Stimulated activated CD8-positive, alpha-beta memory T cell treated with anti-CD3 and anti-CD28 coated beads, Interleukin-7, amount 100 ng/mL, for 1 hour (primary cell): ENCODE data around the gene GDF9.
"Not testable (repeated sequence)": the region's sequence is repeated elsewhere in the genome, so short reads cannot be mapped to it uniquely, and the experiment has no call there.

Experiments used
- DNase-seq, 2 donors: peaks; one replicate each; pipeline ENCODE4 v3.0.0-alpha.2; 2020; ENCODE audit warnings: low read depth in 2 of 2

Gene GDF9

DNA sequence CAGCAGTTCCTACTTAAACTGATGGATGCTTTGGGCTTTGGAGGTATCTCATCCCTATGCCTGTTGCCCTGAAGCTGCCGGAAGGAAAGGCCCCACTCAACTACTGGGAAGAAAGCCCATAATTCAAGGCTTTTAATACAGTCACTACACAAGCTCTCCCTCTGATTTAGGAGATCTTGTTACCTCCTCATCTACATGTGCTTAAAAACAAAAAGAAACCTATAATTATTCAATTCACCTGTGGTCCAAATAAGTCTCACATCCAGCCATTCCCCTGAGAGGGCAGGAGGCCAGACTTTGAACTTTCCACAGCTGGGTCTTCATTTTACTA, 6.5 kb upstream of the GDF9 start:
- no peak for DNase-seq

DNA sequence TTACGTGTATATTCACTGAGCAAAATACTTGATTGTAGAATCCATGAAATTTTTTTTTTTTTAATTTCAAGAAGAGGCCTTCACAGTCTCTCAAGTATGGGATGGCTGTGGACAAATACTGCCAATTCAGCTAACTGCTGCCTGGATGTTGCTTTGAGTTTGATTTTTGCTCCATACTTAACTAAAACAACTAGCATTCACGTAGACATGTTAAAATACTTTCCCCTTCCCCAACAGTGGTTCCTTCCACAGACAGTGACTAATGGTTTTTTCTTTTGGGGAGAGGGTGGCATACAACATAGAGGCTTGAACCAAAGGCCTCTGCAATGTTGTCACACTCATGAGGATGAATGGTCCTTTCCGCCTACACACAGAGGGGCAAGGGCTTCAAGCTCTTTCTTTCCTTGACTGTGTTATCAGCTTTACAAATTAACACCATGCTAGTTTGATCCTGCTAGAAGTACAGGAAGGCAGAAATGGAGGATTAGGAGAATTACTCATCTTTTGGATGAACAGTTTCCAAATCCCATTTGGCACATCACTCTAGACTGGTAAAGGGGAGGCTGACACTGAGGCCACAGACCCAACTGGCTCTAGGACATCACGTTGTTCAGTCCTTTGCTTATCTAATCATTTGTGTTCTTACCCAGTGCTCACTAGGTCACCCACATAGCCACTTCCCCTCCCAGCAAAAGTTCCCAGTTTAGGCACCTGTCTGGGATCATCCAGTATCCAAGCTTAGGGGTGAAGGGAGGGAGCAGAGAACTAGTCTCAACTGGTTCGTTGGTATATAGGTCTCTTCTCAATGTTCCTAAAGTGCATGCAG, 5.4 kb upstream of the GDF9 start:
- no peak for DNase-seq

GRCh38 chr5:132870801-132871200, 4.5 kb upstream of the GDF9 start:
- DNase-seq: no peak

DNA sequence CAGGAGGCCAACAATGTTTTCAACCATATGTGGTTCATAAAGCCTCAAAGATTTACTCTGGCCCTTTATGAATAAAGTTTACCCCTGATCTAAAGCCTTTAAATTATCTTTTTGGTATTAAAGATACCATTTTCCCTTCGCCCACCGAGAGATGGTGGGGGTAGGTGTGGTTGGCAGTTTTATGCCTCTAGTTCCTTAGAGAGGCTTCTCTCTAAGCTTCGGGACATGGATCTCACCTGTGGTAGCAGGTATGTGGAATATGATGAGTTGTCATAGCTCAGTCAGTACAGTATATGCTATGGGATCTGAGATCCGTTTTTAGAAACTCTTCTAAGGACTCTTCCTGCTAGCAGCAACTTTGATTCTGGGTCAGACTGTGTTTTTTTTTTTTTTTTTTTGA, 2.5 kb upstream of the GDF9 start:
- DNase-seq: no peak

DNA sequence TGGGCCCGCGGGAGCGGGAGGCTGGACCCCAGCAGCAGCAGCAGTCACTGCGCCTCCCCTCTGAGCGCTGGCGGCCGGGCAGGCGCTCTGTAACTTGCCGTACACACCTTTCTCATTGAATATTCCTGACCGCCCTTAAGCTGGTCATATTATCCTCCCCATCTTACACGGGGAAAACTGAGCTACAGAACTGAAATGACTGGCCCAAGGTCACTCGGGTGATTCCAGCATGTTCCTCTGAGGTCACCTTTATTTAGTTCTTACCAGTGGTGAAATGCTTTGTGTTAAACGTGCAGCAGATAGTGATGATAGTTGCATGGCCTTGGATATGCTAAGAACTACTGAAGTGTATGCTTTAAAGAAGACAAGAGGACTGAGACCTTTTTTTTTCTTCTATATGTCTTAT, 780 bp upstream of the GDF9 start:
- DNase-seq: no peak

- DNase-seq: no peak
Observed at GRCh38 chr5:132865668-132866341, 464 bp downstream of the GDF9 start.

DNA sequence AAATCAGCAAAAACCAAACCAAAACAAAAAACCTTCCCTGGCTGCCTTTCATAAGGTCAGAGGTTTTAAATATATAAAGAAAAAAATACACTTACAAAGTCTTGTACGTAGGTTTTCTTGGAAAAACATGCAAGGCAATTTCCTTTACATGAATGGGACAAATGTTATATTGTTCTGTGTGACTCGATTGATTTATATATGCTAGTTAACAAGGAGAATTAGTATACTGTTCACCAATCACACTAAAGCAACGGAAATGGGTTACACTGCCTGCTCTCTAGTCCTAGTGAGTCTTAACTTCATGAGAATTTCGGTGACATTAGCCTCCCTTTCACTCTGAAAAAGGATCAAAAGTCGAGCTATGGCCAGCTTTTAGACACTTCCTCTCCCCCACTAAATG, 5.5 kb downstream of the GDF9 start:
- no peak for DNase-seq

DNA sequence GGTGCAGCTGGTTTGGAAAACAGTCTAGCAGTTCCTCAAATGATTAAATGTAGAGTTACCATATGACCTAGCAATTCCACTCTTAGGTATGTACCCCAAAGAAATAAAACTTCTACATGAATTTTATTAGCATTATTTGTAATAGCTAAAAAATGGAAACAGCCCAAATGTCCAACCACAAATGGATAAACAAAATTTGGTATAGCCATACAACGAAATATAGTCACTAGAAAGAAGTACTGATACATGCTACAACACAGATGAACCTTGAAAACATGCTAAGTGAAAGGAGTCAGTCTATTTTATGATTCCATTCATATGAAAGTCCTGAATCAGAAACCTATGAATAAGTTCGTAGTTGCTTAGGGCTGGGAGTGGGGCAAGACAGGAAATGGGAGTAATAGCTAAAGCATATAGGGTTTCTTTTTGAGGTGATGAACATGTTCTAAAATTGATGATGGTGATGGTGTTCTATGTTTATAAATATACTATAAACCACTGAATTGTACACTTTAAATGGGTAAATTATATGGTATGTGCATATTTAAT, 6.3 kb downstream of the GDF9 start:
- DNase-seq: no peak

GRCh38 chr5:132856011-132856410, 10.3 kb downstream of the GDF9 start:
- DNase-seq: no peak

- not testable (repeated sequence) for DNase-seq
Observed at GRCh38 chr5:132854992-132855391, 11.3 kb downstream of the GDF9 start.

DNA sequence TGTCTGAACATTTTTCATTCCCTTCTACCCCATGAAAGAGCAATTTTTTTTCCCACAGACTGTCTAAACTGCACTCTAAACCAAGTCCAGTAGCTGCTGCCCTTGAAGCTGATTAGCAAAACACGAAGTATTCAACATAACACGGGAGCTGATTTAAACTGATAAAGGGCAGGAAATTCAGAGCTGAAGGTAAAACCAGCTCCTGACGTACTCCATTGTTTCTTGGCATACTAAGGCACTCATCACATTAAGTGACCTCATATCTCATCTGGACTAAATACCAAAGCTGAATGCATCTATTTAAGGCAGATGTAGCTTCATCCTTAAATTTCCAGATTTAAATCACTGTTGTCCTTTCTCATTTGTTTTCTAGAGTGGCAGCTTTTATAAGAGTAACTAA, 12.0 kb downstream of the GDF9 start:
- DNase-seq: no peak

- DNase-seq: no peak
Observed at GRCh38 chr5:132853790-132854189, 12.5 kb downstream of the GDF9 start.

DNA sequence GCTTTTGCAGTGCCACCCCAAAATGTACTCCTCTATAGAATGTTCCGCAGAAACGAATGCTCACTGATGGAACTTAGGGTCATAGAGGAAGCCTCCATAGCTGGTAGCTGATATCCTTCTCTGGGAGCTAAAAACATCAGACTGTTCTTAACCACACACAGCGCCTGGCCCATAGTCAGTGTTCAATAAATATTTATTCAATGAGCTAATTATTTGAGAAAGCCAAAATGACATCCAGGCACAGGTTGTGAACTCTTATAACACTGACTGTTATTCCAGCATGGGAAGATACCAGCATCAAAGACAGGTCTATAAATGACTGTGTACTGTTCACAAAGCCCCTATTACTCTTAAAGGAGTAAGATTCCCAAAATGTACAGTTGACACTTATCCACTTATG, 12.9 kb downstream of the GDF9 start:
- DNase-seq: no peak

DNA sequence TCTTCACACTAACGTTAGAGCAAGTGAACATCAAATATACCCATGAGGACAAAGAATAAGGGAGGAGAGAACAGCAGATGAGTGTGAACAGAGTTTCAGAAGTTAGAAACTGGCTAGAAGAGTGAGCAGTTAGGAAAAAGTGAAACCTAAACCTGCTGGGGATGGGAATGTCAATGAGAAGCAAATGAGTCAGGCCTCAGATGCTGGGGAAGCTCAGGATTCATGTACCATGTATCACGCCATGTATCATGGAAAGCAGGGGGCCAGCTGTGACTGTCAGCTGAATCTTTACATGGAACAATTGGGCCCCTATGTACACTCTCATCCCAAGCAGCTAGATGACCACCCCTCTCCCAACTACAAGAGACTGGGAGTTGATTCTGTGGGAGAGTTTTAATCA, 16.2 kb downstream of the GDF9 start:
- no peak for DNase-seq

DNA sequence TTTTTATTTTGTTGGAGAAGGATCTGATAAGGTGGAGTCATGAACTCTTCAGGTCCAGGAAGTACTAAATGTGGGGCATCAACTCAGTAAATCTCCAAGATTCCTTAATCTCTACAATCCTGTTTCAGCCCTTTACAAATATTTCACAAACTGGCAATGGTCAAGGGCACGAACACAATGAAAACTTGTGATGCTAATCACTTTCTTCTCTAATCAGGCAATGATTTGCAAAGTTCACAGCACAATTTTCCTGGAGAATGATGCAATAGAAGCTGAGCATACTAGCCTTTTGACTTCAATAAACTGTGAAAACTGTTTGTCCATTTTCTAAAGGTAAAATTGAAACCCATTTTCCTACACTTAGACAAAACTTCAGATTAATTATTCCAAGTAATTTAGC, 16.9 kb downstream of the GDF9 start:
- no peak for DNase-seq

GRCh38 chr5:132848270-132848669, 18.0 kb downstream of the GDF9 start:
- no peak for DNase-seq

- DNase-seq: no peak
Observed at GRCh38 chr5:132841305-132841704, 25.0 kb downstream of the GDF9 start.

DNA sequence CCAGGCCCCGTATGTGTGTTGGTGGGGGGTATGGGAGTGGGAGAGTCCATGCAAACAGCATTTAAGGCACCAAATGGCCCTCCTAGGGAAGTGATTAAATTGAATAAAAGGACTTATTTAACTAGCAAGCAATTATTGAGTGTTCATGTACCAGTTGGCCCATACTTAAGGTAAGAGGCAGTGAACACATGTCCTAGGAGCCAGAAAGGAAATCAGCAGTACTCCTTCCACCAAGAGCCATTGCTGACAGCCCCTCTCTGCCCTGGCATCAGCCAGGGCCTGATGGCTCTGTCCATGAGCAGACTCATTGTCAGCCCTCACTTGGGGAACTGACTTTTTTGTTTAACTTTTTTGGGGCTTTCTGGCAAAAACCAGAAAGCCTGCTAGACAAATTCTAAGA, 25.4 kb downstream of the GDF9 start:
- no peak for DNase-seq

- no peak for DNase-seq
Observed at GRCh38 chr5:132840313-132840712, 26.0 kb downstream of the GDF9 start.

DNA sequence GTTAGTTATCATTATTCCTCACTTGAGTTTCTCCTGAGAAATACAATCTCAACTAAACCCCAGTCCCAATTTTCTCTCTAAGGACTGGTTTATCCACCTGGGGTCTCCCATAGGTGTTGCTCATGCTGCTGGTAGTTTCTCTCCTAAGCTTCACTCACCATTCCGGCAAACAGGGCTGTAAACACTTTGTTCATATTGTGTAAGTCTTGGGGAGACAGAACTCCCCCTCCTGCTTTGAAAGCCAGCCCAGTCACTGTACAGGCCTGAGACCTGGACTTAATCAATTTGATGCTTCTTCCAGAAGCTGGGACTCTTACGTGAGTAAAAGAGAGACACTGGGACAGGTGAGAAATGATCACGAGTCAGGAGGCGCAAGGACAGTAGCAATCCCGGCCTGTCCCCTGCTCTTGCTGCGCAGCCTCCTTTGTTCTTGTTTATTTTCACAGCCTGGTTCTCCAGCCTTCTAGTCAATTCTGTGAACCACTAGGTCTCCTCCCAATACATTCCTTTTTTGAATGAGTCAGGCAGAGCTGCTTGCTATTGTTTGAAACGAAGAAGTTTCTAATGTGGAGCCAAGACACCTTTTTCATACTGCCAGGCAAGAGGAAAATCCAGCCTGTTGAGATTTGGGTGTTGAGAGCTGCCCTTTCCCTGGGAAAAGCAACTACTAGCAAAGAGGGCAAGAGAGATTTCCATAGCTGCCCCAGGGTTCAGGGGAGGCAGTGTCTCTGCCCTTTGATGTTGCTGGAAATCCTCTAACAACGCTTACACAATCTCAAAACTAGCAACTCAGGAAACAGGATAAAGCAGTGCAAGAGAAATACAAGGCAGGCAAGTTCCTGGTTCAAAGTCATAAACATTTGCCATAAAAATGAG, 26.6 kb downstream of the GDF9 start:
- no peak for DNase-seq

GRCh38 chr5:132838516-132839282, 27.6 kb downstream of the GDF9 start:
- DNase-seq: no peak

DNA sequence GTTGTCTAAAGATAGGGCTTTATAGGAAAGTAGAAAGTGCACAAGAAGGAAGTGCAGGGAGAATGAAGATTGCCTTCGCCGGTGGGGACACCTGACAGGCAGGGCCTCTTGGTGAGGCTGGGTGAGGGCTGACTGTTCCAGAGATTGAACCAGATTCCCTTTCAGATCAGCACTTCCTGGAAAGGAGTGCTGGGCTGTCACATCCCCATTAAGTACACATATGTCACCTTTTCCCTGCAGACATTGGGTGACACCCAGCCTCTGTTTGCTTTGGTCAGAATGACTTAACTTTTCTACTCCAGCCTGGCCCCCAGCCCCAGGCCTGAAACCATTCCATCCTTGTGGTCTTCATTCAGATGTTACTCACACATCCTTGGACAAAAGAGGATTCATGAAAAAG, 28.4 kb downstream of the GDF9 start:
- no peak for DNase-seq
